T-cell (primary cell): ENCODE results near the gene ALDH9A1. TPM values are rescaled to one million over a fixed set of nuclear protein-coding genes. Genes with fewer than 3 reads are reported as not detected.
A peak's percentile ranks its signal among the peaks of the same experiment; 100 is the strongest.

Experiments
- ATAC-seq, 4 experiments: fragments of 200-7000 bp in 3 of 4; fragments of 150-1000 bp in 1 of 4; cut with Tn5 transposase; replicated peaks in 1 of 4; 1 replicate in 3 of 4; 2 replicates in 1 of 4; pipeline ENCODE4 v1.10.0; 2021; ENCODE audit warnings: moderate library complexity in 3 of 4, mild to moderate bottlenecking in 2 of 4, moderate number of reproducible peaks in 1 of 4
- CTCF ChIA-PET, 2 donors: fragments of 300-600 bp; sonication (Branson Sonifier 250); formaldehyde crosslinking; loops; one replicate each; lab custom pipeline; 2022; ENCODE audit warnings: antibody characterized with exemption in 2 of 2; lab: Charles Lee
- POLR2A ChIA-PET, 2 donors: fragments of 300-600 bp; sonication (Branson Sonifier 250); formaldehyde crosslinking; loops; one replicate each; lab custom pipeline; 2022; ENCODE audit warnings: antibody characterized with exemption in 2 of 2; lab: Charles Lee
- DNase-seq, 35 experiments: peaks; one replicate each; pipeline versions ENCODE4 v3.0.0 to v3.0.0-alpha.2; 2013 to 2023
- H3K27ac ChIP-seq: one replicate; pipeline ENCODE4 v1.5.1; 2013; ENCODE audit warnings: low read length
- H3K27me3 ChIP-seq, 2 experiments: replicated peaks in 1 of 2; 1 replicate in 1 of 2; 2 replicates in 1 of 2; pipeline versions ENCODE4 v1.6.1 to v1.7.0; 2013; ENCODE audit warnings: low read length in 1 of 2, mixed read lengths in 1 of 2; ENCODE audit not compliant: control insufficient read depth in 2 of 2, insufficient read depth in 2 of 2; ENCODE audit errors: extremely low read depth in 1 of 2
- H3K36me3 ChIP-seq, 2 donors: 1 replicate in 1 of 2; 2 replicates in 1 of 2; pipeline versions ENCODE4 v1.6.1 to v1.7.0; 2013; ENCODE audit warnings: low read length in 1 of 2; ENCODE audit not compliant: control insufficient read depth in 2 of 2, insufficient read depth in 1 of 2; ENCODE audit errors: extremely low read depth in 1 of 2
- H3K4me1 ChIP-seq, 2 experiments: 1 replicate in 1 of 2; 2 replicates in 1 of 2; pipeline versions ENCODE4 v1.6.1 to v1.7.0; 2013; ENCODE audit warnings: low read length in 2 of 2, mixed read lengths in 1 of 2; ENCODE audit not compliant: insufficient read depth in 2 of 2, control insufficient read depth in 1 of 2; ENCODE audit errors: extremely low read depth in 1 of 2
- H3K4me3 ChIP-seq, 2 donors: 1 replicate in 1 of 2; 2 replicates in 1 of 2; pipeline versions ENCODE4 v1.5.1 to v1.7.0; 2013; ENCODE audit warnings: mild to moderate bottlenecking in 2 of 2, low read length in 1 of 2, moderate library complexity in 1 of 2; ENCODE audit not compliant: control insufficient read depth in 1 of 2; ENCODE audit errors: extremely low read depth in 1 of 2
- H3K9me3 ChIP-seq: 2 replicates; pipeline ENCODE4 v1.7.0; 2013
- H3K27ac Mint-ChIP-seq, 2 donors: one replicate each; pipeline ENCODE4 v1.8.0; 2020 to 2021; ENCODE audit warnings: mild to moderate bottlenecking in 2 of 2, mixed read lengths in 2 of 2
- H3K27me3 Mint-ChIP-seq, 2 donors: one replicate each; pipeline ENCODE4 v1.8.0; 2021 to 2022; ENCODE audit warnings: mixed read lengths in 2 of 2
- H3K36me3 Mint-ChIP-seq: one replicate; pipeline ENCODE4 v1.8.0; 2021; ENCODE audit warnings: mixed read lengths
- H3K4me1 Mint-ChIP-seq, 3 donors: one replicate each; pipeline ENCODE4 v1.8.0; 2020 to 2022; ENCODE audit warnings: mixed read lengths in 3 of 3, mild to moderate bottlenecking in 1 of 3
- H3K4me3 Mint-ChIP-seq, 3 donors: one replicate each; pipeline ENCODE4 v1.8.0; 2020 to 2022; ENCODE audit warnings: mild to moderate bottlenecking in 3 of 3, mixed read lengths in 3 of 3, moderate library complexity in 3 of 3
- H3K9me3 Mint-ChIP-seq, 3 donors: one replicate each; pipeline ENCODE4 v1.8.0; 2020 to 2022; ENCODE audit warnings: mixed read lengths in 3 of 3
- WGBS: methylation state at CpG from one replicate; pipeline ENCODE4 v1.1.5; 2013; ENCODE audit warnings: missing lambda C conversion rate; ENCODE audit not compliant: insufficient coverage; 5-methylcytosine and 5-hydroxymethylcytosine counted together
- total RNA-seq, 35 experiments: library from RNA in 6 of 35; stranded (reverse) in 6 of 35; fragments of 120-200 nt in 1 of 35; gene quantifications; one replicate each; pipeline versions ENCODE4 v1.2.1 to v1.2.4 and lab custom pipeline; 2013 to 2026

Gene ALDH9A1
- total RNA-seq, 5 donors from 2014 or later (not counting 1 experiment from before 2014, with no cell fraction given): 30.8 to 38.5 (median 34.7) TPM

DNA sequence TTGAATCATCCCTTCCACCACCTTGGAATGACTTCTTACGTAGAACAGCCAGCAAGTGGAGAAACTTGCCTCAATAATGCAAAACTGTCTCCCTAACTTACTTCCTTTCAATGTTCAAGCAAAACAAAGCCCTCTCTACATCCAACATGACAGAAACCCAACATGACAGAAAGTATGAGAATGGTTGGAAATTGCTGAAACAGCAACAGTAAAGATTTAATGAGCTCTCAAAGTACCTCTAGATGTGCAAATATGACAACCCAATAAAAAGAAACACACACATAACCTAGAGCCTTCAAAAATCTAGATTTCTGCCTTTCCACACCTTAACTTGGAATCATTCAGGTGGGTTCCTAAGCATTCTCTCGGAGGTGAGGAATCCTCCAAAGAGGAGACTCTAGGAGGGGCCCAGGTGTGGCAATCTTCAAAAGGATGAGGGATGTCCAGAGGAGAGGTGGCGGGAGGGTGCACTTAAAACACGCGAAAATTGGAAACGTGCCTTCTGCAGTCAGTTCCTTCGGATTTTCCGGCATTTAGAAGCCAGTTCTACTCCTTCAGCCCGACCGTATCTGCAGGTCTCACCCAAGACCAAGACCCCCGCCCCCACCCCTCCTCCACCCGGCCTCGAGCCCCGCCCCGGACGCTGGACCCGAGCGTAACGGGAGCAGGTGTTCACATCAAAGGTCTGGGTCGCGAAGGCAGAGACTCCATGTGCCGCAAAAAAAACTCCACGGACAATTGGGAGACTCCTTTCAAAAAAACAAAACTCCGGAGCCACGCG, 68.3 kb downstream of the ALDH9A1 start:
- ChIA-PET POLR2A (interaction anchor here in 1 of 2 donors (0.9 to 1.1 kb wide), 2 partner anchors 32 to 199 kb away, joined by 3 to 4 read pairs; no protein-coding TSS in a partner anchor), CTCF (interaction anchor here in 1 of 2 donors (0.6 to 1.3 kb wide), 3 partner anchors 28 to 33 kb away, joined by 4 to 5 read pairs (median 4); no protein-coding TSS in a partner anchor)
- H3K36me3 Mint-ChIP-seq: no peaks in the 10 kb centered on the region
- no peaks in the 10 kb centered on the region for H3K27me3 Mint-ChIP-seq
- DNase-seq: peak in 4 of 35 experiments; percentile 1 to 7 (median 2)
- H3K27ac ChIP-seq: peak overlapping the region; percentile 84
- no peaks in the 10 kb centered on the region for H3K9me3 Mint-ChIP-seq
- H3K27ac Mint-ChIP-seq: peak overlapping the region in 1 of 2 donors; percentile 43
- no peaks in the 10 kb centered on the region for H3K27me3 ChIP-seq
- 5% methylated on average over 18 of the region's 26 CpGs for WGBS
- no peak for ATAC-seq
- no peaks in the 10 kb centered on the region for H3K9me3 ChIP-seq
- H3K36me3 ChIP-seq: no peaks in the 10 kb centered on the region
- H3K4me3 ChIP-seq: peak overlapping the region; percentile 69 to 74
- H3K4me1 ChIP-seq: peaks cover 11 to 21% of the 10 kb centered on the region in 2 experiments
- no peak overlapping the region for H3K4me3 Mint-ChIP-seq
- H3K4me1 Mint-ChIP-seq: peaks cover 12 to 17% (median 17%) of the 10 kb centered on the region in 3 donors

DNA sequence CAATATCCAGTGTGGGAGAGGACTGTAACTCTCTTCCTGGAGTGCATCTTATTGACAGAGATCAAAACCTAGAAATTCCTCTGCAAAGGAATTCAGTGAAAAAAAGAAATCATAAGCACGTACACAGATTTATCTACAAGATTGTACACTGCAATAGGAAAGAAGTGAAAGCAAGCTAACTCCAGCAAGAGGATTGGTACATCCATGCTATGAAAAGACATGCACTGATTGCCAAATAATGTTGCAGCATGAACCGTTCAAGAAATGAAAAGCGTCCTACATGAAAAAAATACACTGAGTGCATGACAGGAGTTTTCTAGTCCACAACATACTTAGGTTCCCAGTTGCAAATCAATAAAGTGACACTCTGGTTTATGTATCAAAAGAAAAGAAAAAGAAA, 69.2 kb downstream of the ALDH9A1 start:
- peak overlapping the region in 1 of 3 donors; percentile 2 for H3K4me3 Mint-ChIP-seq

DNA sequence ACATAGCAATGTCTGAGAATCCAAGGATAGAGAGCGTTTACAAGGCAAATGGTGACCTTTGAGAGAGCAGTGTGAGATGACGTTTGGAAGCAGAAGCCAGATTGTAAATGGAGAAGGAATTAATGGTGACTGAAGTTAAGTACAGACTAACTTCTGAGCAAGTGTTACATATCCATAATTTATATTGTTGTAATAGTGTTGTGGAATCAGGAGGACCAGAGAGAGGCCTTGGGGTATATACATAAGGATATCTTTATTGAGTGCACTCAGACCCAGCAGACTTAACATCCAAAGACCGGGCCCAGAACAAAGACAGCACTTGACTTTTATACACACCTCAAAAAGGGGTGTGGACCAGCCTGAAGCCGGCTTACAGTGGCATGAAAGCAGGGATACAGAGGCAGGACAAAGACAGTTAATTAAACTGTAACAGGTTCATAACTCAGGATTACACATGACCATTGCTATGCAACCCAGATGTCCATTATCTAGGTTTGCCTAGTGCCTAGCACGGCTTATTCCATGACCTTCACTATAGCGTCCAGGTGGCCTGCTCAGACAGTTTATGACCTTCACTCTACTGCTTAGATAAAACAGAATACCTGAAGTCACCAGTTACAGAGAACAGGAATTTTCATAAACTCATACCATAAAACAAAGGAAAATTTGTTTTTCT, 70.1 kb downstream of the ALDH9A1 start:
- no peak for DNase-seq
- Mint-ChIP-seq H3K9me3 (no peaks in the 10 kb centered on the region), H3K4me3 (no peak overlapping the region), H3K27me3 (peaks cover 5% of the 10 kb centered on the region in 2 donors), H3K27ac (no peak overlapping the region), H3K4me1 (peaks cover 0 to 6% (median 5%) of the 10 kb centered on the region in 3 donors), H3K36me3 (no peaks in the 10 kb centered on the region)
- Histone ChIP-seq H3K27ac (no peak overlapping the region), H3K9me3 (no peaks in the 10 kb centered on the region), H3K36me3 (no peaks in the 10 kb centered on the region), H3K4me3 (no peak overlapping the region), H3K27me3 (peaks cover 0 to 3% of the 10 kb centered on the region in 2 experiments), H3K4me1 (peaks cover 11 to 21% of the 10 kb centered on the region in 2 experiments)
- ChIA-PET POLR2A (no interaction called here), CTCF (no interaction called here)
- no peak for ATAC-seq
- 96% methylated on average over 4 of the region's 6 CpGs for WGBS

More for the DNA sequence above, 69.2 kb downstream of the ALDH9A1 start:
- peaks cover 4 to 5% of the 10 kb centered on the region in 2 donors for H3K27me3 Mint-ChIP-seq
- peaks cover 0 to 3% of the 10 kb centered on the region in 2 experiments for H3K27me3 ChIP-seq
- no peak overlapping the region for H3K4me3 ChIP-seq
- peaks cover 6 to 13% (median 12%) of the 10 kb centered on the region in 3 donors for H3K4me1 Mint-ChIP-seq
- no peak overlapping the region for H3K27ac ChIP-seq
- ChIA-PET POLR2A (no interaction called here), CTCF (no interaction called here)
- H3K9me3 ChIP-seq: no peaks in the 10 kb centered on the region
- no peak overlapping the region for H3K27ac Mint-ChIP-seq
- no peak for DNase-seq
- peaks cover 11 to 21% of the 10 kb centered on the region in 2 experiments for H3K4me1 ChIP-seq
- WGBS: no CpG with 5 or more reads among the region's 3 CpGs
- H3K36me3 Mint-ChIP-seq: no peaks in the 10 kb centered on the region
- no peaks in the 10 kb centered on the region for H3K36me3 ChIP-seq
- H3K9me3 Mint-ChIP-seq: no peaks in the 10 kb centered on the region
- no peak for ATAC-seq

DNA sequence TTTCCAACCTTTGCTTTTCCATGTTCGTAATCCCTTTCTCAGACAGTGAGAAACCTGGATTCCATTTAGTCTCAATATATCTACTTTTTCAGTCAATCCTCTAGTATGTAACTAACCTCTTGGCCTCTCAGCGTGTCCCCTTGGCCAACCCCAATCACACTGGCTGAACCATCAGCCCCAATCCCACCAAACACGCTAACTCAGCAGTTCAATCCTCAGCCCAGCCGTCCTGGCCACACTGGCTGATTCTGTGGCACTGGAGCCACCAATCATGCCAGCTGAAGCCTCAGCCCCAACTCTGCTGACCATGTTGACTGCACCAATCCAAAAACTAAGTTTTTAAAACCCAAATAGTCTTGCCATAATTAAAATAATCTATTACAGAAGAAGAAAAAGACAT, 73.9 kb downstream of the ALDH9A1 start:
- ChIA-PET POLR2A (no interaction called here), CTCF (no interaction called here)
- no peak overlapping the region for H3K4me3 ChIP-seq
- no peak for ATAC-seq
- no peaks in the 10 kb centered on the region for H3K36me3 ChIP-seq
- H3K9me3 ChIP-seq: no peaks in the 10 kb centered on the region
- DNase-seq: no peak
- H3K9me3 Mint-ChIP-seq: no peaks in the 10 kb centered on the region
- H3K4me1 Mint-ChIP-seq: no peaks in the 10 kb centered on the region
- no peaks in the 10 kb centered on the region for H3K4me1 ChIP-seq
- WGBS: 79% methylated on average over 3 of the region's 4 CpGs
- no peak overlapping the region for H3K4me3 Mint-ChIP-seq
- no peak overlapping the region for H3K27ac Mint-ChIP-seq
- H3K27me3 ChIP-seq: peaks cover 3% of the 10 kb centered on the region in 2 experiments
- no peak overlapping the region for H3K27ac ChIP-seq
- no peaks in the 10 kb centered on the region for H3K36me3 Mint-ChIP-seq
- H3K27me3 Mint-ChIP-seq: peaks cover 5 to 8% of the 10 kb centered on the region in 2 donors

DNA sequence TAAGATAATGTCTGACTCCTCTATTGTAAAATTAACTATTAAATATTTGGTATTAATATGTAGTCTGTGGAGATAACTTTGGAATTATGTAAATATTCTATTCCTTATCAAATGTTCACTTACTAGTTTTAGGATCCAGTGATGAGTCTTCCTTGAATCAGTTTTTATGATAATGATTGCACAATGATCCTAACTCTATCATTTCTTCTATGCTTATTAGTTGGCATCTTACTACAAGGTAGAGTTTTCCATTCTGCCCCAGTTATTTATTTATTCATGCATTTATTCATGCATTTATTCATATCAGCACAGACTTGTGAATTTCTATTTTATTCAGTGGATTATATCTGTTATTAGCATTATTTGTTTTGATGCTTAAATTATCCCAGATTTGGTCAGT, 74.7 kb downstream of the ALDH9A1 start:
- Mint-ChIP-seq H3K27me3 (peaks cover 5 to 8% of the 10 kb centered on the region in 2 donors), H3K9me3 (no peaks in the 10 kb centered on the region), H3K36me3 (no peaks in the 10 kb centered on the region), H3K4me3 (no peak overlapping the region), H3K4me1 (no peaks in the 10 kb centered on the region), H3K27ac (no peak overlapping the region)
- no peak for ATAC-seq
- Histone ChIP-seq H3K27ac (no peak overlapping the region), H3K9me3 (no peaks in the 10 kb centered on the region), H3K4me1 (no peaks in the 10 kb centered on the region), H3K36me3 (no peaks in the 10 kb centered on the region), H3K27me3 (peaks cover 3% of the 10 kb centered on the region in 2 experiments), H3K4me3 (no peak overlapping the region)
- POLR2A ChIA-PET: no interaction called here
- DNase-seq: no peak
- CTCF ChIA-PET: interaction anchor here (0.7 to 1.1 kb wide), 2 partner anchors 22 to 23 kb away, joined by 3 to 4 read pairs; no protein-coding TSS in a partner anchor

DNA sequence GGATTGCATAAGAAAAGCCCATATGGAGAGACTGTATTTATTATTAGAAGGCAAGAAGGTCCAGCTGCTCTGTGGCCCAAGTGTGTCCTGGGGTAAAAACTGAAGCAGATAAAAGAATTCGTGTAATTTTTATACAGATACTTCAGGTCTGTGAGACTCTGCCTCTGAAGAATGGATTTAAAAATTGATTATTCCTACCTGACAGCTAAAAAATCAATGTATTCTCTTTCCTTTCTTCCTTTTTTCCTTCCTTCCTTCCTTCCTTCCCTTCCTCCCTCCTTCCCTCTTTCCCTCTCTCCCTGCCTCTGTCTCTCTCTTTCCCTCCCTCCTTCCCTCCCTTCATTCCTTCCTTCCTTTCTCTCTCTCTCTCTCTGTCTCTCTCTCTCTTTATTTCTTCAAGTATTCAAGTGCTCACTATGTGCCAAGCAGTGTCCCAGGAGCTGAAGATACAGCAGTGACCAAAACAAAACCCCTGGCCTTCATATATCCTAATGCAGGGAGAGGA, 78.7 kb downstream of the ALDH9A1 start:
- no peak for ATAC-seq
- H3K36me3 ChIP-seq: no peaks in the 10 kb centered on the region
- no peak overlapping the region for H3K27ac ChIP-seq
- no peaks in the 10 kb centered on the region for H3K4me1 Mint-ChIP-seq
- no peaks in the 10 kb centered on the region for H3K36me3 Mint-ChIP-seq
- ChIA-PET CTCF (no interaction called here), POLR2A (no interaction called here)
- no peak overlapping the region for H3K4me3 ChIP-seq
- DNase-seq: no peak
- H3K27me3 Mint-ChIP-seq: peaks cover 16% of the 10 kb centered on the region in 2 donors
- no peak overlapping the region for H3K4me3 Mint-ChIP-seq
- peaks cover 3 to 12% of the 10 kb centered on the region in 2 experiments for H3K27me3 ChIP-seq
- H3K9me3 Mint-ChIP-seq: no peaks in the 10 kb centered on the region
- H3K9me3 ChIP-seq: no peaks in the 10 kb centered on the region
- WGBS: no CpG with 5 or more reads among the region's 1 CpG
- H3K27ac Mint-ChIP-seq: no peak overlapping the region
- H3K4me1 ChIP-seq: no peaks in the 10 kb centered on the region
